Measurements from ENCODE around the gene GAS2L1.
A peak's percentile ranks its signal among the peaks of the same experiment; 100 is the strongest.

GAS2L1 gene

DNA sequence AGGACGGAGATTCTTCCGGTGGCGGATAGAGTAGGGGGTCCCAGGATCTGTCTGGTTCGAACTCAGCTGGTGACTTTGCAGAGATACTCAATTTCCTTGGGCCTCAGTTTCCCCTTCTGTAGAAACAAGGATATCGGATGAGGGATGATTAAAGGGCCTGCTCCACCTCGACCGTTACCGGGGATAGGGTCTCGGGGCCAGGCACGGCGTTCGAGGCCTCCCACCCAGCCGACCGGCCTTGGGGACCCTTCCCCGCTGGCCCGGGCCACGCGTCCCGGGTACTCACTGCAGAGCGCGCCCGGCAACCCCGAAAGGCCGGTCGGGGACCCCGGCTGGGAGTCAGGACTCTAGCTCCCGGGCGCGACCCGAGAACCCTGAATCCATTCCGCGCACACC lies 39.0 kb upstream of the GAS2L1 start (continued):
- TF ChIP-seq ZBTB7A (tag by site-specific recombination; IDR thresholded peaks at IDR 0.05; ENCODE audit: low read depth) (0 out of 2 replicates have a peak, but pooled peaks have one; percentile 79), ZNF670 (tag by site-specific recombination; IDR thresholded peaks at IDR 0.05; ENCODE audit: low read depth) (no peak), ZNF155 (tag by site-specific recombination; IDR thresholded peaks at IDR 0.05) (no peak), ZNF792 (tag by site-specific recombination; IDR thresholded peaks at IDR 0.05) (peak; percentile 59; the same call in 1 of the 2 replicates), ZNF404 (tag by site-specific recombination; IDR thresholded peaks at IDR 0.05) (no peak), OSR2 (tag by site-specific recombination; IDR thresholded peaks at IDR 0.05) (no peak), ZNF391 (tag by site-specific recombination; IDR thresholded peaks at IDR 0.05; ENCODE audit: borderline replicate concordance, low read depth) (no peak), ZNF664 (tag by site-specific recombination; IDR thresholded peaks at IDR 0.05) (0 out of 2 replicates have a peak, but pooled peaks have one; percentile 5), ZNF837 (tag by site-specific recombination; IDR thresholded peaks at IDR 0.05) (no peak), ZBTB20 (tag by site-specific recombination; IDR thresholded peaks at IDR 0.05) (peak; percentile 92), GLIS1 (tag by site-specific recombination; IDR thresholded peaks at IDR 0.05) (no peak), SALL2 (tag by site-specific recombination; IDR thresholded peaks at IDR 0.05; ENCODE audit: borderline replicate concordance) (no peak), ZNF521 (tag by site-specific recombination; IDR thresholded peaks at IDR 0.05) (no peak), ZNF600 (tag by site-specific recombination; IDR thresholded peaks at IDR 0.05) (no peak), HOXC10 (CRISPR knock-in tag; IDR thresholded peaks at IDR 0.05) (no peak), ZSCAN16 (tag by site-specific recombination; IDR thresholded peaks at IDR 0.05) (no peak), ZFP69B (tag by site-specific recombination; IDR thresholded peaks at IDR 0.05) (no peak), ZFP37 (tag by site-specific recombination; IDR thresholded peaks at IDR 0.05) (0 out of 2 replicates have a peak, but pooled peaks have one; percentile 30), ZNF701 (tag by site-specific recombination; IDR thresholded peaks at IDR 0.05) (no peak), ZNF621 (tag by site-specific recombination; IDR thresholded peaks at IDR 0.05) (no peak), ZNF138 (tag by site-specific recombination; IDR thresholded peaks at IDR 0.05; ENCODE audit: borderline replicate concordance) (no peak), MZF1 (tag by site-specific recombination; IDR thresholded peaks at IDR 0.05; ENCODE audit: borderline replicate concordance) (no peak), ZNF324 (tag by site-specific recombination; IDR thresholded peaks at IDR 0.05) (no peak; the same call in 1 of the 2 replicates), ZNF76 (tag by site-specific recombination; IDR thresholded peaks at IDR 0.05; ENCODE audit: borderline replicate concordance, low read depth) (0 out of 2 replicates have a peak, but pooled peaks have one; percentile 50), ZNF433 (tag by site-specific recombination; IDR thresholded peaks at IDR 0.05; ENCODE audit: low read depth) (no peak), ZNF660 (tag by site-specific recombination; IDR thresholded peaks at IDR 0.05) (no peak)
- TF ChIP-seq, protein P1, sequence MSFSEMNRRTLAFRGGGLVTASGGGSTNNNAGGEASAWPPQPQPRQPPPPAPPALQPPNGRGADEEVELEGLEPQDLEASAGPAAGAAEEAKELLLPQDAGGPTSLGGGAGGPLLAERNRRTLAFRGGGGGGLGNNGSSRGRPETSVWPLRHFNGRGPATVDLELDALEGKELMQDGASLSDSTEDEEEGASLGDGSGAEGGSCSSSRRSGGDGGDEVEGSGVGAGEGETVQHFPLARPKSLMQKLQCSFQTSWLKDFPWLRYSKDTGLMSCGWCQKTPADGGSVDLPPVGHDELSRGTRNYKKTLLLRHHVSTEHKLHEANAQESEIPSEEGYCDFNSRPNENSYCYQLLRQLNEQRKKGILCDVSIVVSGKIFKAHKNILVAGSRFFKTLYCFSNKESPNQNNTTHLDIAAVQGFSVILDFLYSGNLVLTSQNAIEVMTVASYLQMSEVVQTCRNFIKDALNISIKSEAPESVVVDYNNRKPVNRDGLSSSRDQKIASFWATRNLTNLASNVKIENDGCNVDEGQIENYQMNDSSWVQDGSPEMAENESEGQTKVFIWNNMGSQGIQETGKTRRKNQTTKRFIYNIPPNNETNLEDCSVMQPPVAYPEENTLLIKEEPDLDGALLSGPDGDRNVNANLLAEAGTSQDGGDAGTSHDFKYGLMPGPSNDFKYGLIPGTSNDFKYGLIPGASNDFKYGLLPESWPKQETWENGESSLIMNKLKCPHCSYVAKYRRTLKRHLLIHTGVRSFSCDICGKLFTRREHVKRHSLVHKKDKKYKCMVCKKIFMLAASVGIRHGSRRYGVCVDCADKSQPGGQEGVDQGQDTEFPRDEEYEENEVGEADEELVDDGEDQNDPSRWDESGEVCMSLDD (tag by site-specific recombination; IDR thresholded peaks at IDR 0.05) = peak; percentile 71; the same call in 1 of the 2 replicates
- TF ChIP-seq, protein P2, sequence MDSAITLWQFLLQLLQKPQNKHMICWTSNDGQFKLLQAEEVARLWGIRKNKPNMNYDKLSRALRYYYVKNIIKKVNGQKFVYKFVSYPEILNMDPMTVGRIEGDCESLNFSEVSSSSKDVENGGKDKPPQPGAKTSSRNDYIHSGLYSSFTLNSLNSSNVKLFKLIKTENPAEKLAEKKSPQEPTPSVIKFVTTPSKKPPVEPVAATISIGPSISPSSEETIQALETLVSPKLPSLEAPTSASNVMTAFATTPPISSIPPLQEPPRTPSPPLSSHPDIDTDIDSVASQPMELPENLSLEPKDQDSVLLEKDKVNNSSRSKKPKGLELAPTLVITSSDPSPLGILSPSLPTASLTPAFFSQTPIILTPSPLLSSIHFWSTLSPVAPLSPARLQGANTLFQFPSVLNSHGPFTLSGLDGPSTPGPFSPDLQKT (IDR thresholded peaks at IDR 0.05; ENCODE audit: borderline replicate concordance, low read depth, low read length) = no peak
- TF ChIP-seq, protein P3, sequence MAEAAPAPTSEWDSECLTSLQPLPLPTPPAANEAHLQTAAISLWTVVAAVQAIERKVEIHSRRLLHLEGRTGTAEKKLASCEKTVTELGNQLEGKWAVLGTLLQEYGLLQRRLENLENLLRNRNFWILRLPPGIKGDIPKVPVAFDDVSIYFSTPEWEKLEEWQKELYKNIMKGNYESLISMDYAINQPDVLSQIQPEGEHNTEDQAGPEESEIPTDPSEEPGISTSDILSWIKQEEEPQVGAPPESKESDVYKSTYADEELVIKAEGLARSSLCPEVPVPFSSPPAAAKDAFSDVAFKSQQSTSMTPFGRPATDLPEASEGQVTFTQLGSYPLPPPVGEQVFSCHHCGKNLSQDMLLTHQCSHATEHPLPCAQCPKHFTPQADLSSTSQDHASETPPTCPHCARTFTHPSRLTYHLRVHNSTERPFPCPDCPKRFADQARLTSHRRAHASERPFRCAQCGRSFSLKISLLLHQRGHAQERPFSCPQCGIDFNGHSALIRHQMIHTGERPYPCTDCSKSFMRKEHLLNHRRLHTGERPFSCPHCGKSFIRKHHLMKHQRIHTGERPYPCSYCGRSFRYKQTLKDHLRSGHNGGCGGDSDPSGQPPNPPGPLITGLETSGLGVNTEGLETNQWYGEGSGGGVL (tag by site-specific recombination; IDR thresholded peaks at IDR 0.05) = no peak
- TF ChIP-seq, protein P4, sequence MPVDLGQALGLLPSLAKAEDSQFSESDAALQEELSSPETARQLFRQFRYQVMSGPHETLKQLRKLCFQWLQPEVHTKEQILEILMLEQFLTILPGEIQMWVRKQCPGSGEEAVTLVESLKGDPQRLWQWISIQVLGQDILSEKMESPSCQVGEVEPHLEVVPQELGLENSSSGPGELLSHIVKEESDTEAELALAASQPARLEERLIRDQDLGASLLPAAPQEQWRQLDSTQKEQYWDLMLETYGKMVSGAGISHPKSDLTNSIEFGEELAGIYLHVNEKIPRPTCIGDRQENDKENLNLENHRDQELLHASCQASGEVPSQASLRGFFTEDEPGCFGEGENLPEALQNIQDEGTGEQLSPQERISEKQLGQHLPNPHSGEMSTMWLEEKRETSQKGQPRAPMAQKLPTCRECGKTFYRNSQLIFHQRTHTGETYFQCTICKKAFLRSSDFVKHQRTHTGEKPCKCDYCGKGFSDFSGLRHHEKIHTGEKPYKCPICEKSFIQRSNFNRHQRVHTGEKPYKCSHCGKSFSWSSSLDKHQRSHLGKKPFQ (tag by site-specific recombination; IDR thresholded peaks at IDR 0.05) = no peak
- TF ChIP-seq, protein P5, sequence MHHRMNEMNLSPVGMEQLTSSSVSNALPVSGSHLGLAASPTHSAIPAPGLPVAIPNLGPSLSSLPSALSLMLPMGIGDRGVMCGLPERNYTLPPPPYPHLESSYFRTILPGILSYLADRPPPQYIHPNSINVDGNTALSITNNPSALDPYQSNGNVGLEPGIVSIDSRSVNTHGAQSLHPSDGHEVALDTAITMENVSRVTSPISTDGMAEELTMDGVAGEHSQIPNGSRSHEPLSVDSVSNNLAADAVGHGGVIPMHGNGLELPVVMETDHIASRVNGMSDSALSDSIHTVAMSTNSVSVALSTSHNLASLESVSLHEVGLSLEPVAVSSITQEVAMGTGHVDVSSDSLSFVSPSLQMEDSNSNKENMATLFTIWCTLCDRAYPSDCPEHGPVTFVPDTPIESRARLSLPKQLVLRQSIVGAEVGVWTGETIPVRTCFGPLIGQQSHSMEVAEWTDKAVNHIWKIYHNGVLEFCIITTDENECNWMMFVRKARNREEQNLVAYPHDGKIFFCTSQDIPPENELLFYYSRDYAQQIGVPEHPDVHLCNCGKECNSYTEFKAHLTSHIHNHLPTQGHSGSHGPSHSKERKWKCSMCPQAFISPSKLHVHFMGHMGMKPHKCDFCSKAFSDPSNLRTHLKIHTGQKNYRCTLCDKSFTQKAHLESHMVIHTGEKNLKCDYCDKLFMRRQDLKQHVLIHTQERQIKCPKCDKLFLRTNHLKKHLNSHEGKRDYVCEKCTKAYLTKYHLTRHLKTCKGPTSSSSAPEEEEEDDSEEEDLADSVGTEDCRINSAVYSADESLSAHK (tag by site-specific recombination; IDR thresholded peaks at IDR 0.05) = no peak
- TF ChIP-seq, protein P6, sequence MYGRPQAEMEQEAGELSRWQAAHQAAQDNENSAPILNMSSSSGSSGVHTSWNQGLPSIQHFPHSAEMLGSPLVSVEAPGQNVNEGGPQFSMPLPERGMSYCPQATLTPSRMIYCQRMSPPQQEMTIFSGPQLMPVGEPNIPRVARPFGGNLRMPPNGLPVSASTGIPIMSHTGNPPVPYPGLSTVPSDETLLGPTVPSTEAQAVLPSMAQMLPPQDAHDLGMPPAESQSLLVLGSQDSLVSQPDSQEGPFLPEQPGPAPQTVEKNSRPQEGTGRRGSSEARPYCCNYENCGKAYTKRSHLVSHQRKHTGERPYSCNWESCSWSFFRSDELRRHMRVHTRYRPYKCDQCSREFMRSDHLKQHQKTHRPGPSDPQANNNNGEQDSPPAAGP (tag by site-specific recombination; IDR thresholded peaks at IDR 0.05) = no peak

All from HEK293 (cell line).